ENCODE results near the gene MAT2B. TPM values are rescaled to one million over a fixed set of nuclear protein-coding genes. Genes with fewer than 3 reads are reported as not detected.

MAT2B gene
- polyA plus RNA-seq, 1 of the 3 experiments (the other 2 are of a cell fraction) = 30.1 TPM

- TF ChIP-seq RXRA (IDR thresholded peaks at IDR 0.05; ENCODE audit: borderline replicate concordance, low read depth) = no peak
- TF ChIP-seq NFIC (IDR thresholded peaks at IDR 0.05; ENCODE audit: borderline replicate concordance) = no peak
- no peak for TF ChIP-seq RCOR1 (IDR thresholded peaks at IDR 0.05; ENCODE audit: low read length)
These were observed 27.1 kb upstream of the MAT2B start (continued) for GRCh38 chr5:163478126-163478981.

DNA sequence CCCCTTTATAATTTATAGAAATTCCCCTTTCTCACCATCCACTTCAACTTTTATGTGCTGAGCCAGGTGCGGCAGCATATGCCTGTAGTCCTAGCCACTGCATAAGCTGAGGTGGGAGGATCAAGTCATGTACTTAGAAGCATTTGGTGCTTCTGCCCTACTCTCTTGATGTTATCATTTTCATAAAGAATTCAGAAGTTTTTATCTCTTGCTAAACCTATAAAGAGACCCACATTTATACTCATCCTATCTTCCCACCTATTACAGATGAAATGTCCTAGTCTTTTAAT, 26.5 kb upstream of the MAT2B start:
- Histone ChIP-seq H2AFZ (ENCODE audit: low read depth) (peak overlapping the region; percentile 49), H3K9ac (no peak overlapping the region), H3K9me2 (no peaks in the 10 kb centered on the region), H3K4me1 (ENCODE audit: control insufficient read depth in 1 of 2, insufficient read depth in 2 of 2, low read depth in 1 of 2, low read length in 1 of 2) (peaks cover 2 to 11% of the 10 kb centered on the region in 2 experiments), H4K20me1 (ENCODE audit: insufficient read depth) (no peaks in the 10 kb centered on the region), H3K36me3 (replicated peaks in 1 of 2; ENCODE audit: control insufficient read depth in 1 of 2, insufficient read depth in 2 of 2, low read length in 1 of 2) (peaks cover 32 to 54% of the 10 kb centered on the region in 2 experiments), H3K79me2 (ENCODE audit: insufficient read depth) (no peaks in the 10 kb centered on the region), H3K27me3 (ENCODE audit: insufficient read depth) (no peaks in the 10 kb centered on the region), H3K27ac (ENCODE audit: low read depth in 2 of 2, low read length in 1 of 2) (peak overlapping the region; percentile 45 to 47; a peak in 3 of 4 replicates), H3K4me2 (peak overlapping the region; percentile 51; the same call in 1 of the 2 replicates), H3K9me3 (no peaks in the 10 kb centered on the region), H3F3A (replicated peaks; ENCODE audit: insufficient read depth) (peaks cover 17% of the 10 kb centered on the region), H3K4me3 (ENCODE audit: low read depth in 2 of 2, low read length in 1 of 2) (no peak overlapping the region)
- POLR2A ChIA-PET = no interaction called here
- WGBS (ENCODE audit: low lambda C conversion rate) = 89% methylated on average over 1 of the region's 1 CpG
- DNase-seq = no peak
- TF ChIP-seq RFX5 (IDR thresholded peaks at IDR 0.05; ENCODE audit: low read length) = no peak
- TF ChIP-seq TCF12 (IDR thresholded peaks at IDR 0.05) = no peak
- TF ChIP-seq NFIC (IDR thresholded peaks at IDR 0.05; ENCODE audit: borderline replicate concordance) = no peak
- TF ChIP-seq SMC3 (IDR thresholded peaks at IDR 0.05; ENCODE audit: low read depth, low read length) = no peak
- CTCF ChIA-PET = no interaction called here

GRCh38 chr5:163489055-163489744, 16.2 kb upstream of the MAT2B start:
- no peaks in the 10 kb centered on the region for H3K9me3 ChIP-seq
- H3K9me2 ChIP-seq = no peaks in the 10 kb centered on the region
- H3K4me2 ChIP-seq = no peak overlapping the region
- H4K20me1 ChIP-seq (ENCODE audit: insufficient read depth) = no peaks in the 10 kb centered on the region
- H3F3A ChIP-seq (replicated peaks; ENCODE audit: insufficient read depth) = no peaks in the 10 kb centered on the region
- ChIA-PET POLR2A (no interaction called here), CTCF (interaction anchor here (0.9 to 1.3 kb wide), 2 partner anchors 14 to 16 kb away, joined by 3 to 9 read pairs; no protein-coding TSS in a partner anchor)
- no peaks in the 10 kb centered on the region for H3K27me3 ChIP-seq (ENCODE audit: insufficient read depth)
- no peak overlapping the region for H3K9ac ChIP-seq
- peaks cover 11% of the 10 kb centered on the region; the same call in 1 of the 2 replicates for H3K79me2 ChIP-seq (ENCODE audit: insufficient read depth)
- 95% methylated on average over 6 of the region's 6 CpGs for WGBS (ENCODE audit: low lambda C conversion rate)
- H3K36me3 ChIP-seq (replicated peaks in 1 of 2; ENCODE audit: control insufficient read depth in 1 of 2, insufficient read depth in 2 of 2, low read length in 1 of 2) = peaks cover 20 to 46% of the 10 kb centered on the region in 2 experiments
- no peak overlapping the region for H3K27ac ChIP-seq (ENCODE audit: low read depth in 2 of 2, low read length in 1 of 2)
- H3K4me1 ChIP-seq (ENCODE audit: control insufficient read depth in 1 of 2, insufficient read depth in 2 of 2, low read depth in 1 of 2, low read length in 1 of 2) = no peaks in the 10 kb centered on the region; a peak in 1 of 4 replicates
- TF ChIP-seq SMC3 (IDR thresholded peaks at IDR 0.05; ENCODE audit: low read depth, low read length) (no peak), POLR2AphosphoS5 (IDR thresholded peaks at IDR 0.05; ENCODE audit: low read depth, low read length) (no peak), CHD2 (IDR thresholded peaks at IDR 0.05; ENCODE audit: low read length, partially characterized antibody) (no peak), EZH2phosphoT487 (IDR thresholded peaks at IDR 0.05; ENCODE audit: borderline replicate concordance, low read depth) (no peak)
- TF ChIP-seq, protein P1, sequence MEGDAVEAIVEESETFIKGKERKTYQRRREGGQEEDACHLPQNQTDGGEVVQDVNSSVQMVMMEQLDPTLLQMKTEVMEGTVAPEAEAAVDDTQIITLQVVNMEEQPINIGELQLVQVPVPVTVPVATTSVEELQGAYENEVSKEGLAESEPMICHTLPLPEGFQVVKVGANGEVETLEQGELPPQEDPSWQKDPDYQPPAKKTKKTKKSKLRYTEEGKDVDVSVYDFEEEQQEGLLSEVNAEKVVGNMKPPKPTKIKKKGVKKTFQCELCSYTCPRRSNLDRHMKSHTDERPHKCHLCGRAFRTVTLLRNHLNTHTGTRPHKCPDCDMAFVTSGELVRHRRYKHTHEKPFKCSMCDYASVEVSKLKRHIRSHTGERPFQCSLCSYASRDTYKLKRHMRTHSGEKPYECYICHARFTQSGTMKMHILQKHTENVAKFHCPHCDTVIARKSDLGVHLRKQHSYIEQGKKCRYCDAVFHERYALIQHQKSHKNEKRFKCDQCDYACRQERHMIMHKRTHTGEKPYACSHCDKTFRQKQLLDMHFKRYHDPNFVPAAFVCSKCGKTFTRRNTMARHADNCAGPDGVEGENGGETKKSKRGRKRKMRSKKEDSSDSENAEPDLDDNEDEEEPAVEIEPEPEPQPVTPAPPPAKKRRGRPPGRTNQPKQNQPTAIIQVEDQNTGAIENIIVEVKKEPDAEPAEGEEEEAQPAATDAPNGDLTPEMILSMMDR (IDR thresholded peaks at IDR 0.05) = peak; percentile 25
- TF ChIP-seq, protein P2, sequence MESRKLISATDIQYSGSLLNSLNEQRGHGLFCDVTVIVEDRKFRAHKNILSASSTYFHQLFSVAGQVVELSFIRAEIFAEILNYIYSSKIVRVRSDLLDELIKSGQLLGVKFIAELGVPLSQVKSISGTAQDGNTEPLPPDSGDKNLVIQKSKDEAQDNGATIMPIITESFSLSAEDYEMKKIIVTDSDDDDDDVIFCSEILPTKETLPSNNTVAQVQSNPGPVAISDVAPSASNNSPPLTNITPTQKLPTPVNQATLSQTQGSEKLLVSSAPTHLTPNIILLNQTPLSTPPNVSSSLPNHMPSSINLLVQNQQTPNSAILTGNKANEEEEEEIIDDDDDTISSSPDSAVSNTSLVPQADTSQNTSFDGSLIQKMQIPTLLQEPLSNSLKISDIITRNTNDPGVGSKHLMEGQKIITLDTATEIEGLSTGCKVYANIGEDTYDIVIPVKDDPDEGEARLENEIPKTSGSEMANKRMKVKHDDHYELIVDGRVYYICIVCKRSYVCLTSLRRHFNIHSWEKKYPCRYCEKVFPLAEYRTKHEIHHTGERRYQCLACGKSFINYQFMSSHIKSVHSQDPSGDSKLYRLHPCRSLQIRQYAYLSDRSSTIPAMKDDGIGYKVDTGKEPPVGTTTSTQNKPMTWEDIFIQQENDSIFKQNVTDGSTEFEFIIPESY (IDR thresholded peaks at IDR 0.05; ENCODE audit: borderline replicate concordance, low read depth) = no peak
- H3K4me3 ChIP-seq (ENCODE audit: low read depth in 2 of 2, low read length in 1 of 2) = no peak overlapping the region
- DNase-seq = no peak
- no peak overlapping the region for H2AFZ ChIP-seq (ENCODE audit: low read depth)

Measured in SK-N-SH (cell line).